H1 (cell line): Measurements from ENCODE around the gene SPACA7. TPM values are rescaled to one million over a fixed set of nuclear protein-coding genes. Genes with fewer than 3 reads are reported as not detected.

Source experiments
- CTCF ChIA-PET: fragments of 300-600 bp; sonication (Branson Sonifier 250); formaldehyde crosslinking; loops from one replicate; lab custom pipeline; 2021; ENCODE audit not compliant: partially characterized antibody; lab: Charles Lee
- POLR2A ChIA-PET: fragments of 300-600 bp; sonication (Branson Sonifier 250); formaldehyde crosslinking; loops from one replicate; lab custom pipeline; 2021; ENCODE audit warnings: inconsistent platforms; ENCODE audit not compliant: partially characterized antibody; lab: Charles Lee
- DNase-seq, 2 experiments: peaks; one replicate each; pipeline versions ENCODE4 v3.0.0 to v3.0.0-alpha.2; 2010 to 2022; ENCODE audit warnings: low spot score in 2 of 2, low read depth in 1 of 2, mixed read lengths in 1 of 2
- FAIRE-seq: peaks from 2 replicates; lab custom pipeline; 2011; peaks lifted over from hg19 to GRCh38; lab: Jason Lieb, UNC
- H2AFZ ChIP-seq: 2 replicates; pipeline ENCODE4 v1.8.1; 2012; ENCODE audit warnings: low read length, inconsistent platforms
- H2AK5ac ChIP-seq: 2 replicates; pipeline ENCODE4 v1.6.1; 2013; ENCODE audit warnings: low read depth, low read length
- H2BK120ac ChIP-seq: replicated peaks from 2 replicates; pipeline ENCODE3; 2013; ENCODE audit warnings: low read depth, low read length, inconsistent platforms
- H2BK12ac ChIP-seq: 2 replicates; pipeline ENCODE4 v1.6.1; 2013; ENCODE audit warnings: low read depth, low read length
- H2BK15ac ChIP-seq: 2 replicates; pipeline ENCODE4 v1.6.1; 2013; ENCODE audit warnings: low read length
- H2BK20ac ChIP-seq: 2 replicates; pipeline ENCODE4 v1.6.1; 2013; ENCODE audit warnings: low read length
- H2BK5ac ChIP-seq: 2 replicates; pipeline ENCODE4 v1.6.1; 2013; ENCODE audit warnings: low read depth, low read length
- H3K14ac ChIP-seq: 2 replicates; pipeline ENCODE4 v1.6.1; 2013; ENCODE audit warnings: inconsistent platforms; ENCODE audit not compliant: insufficient read length
- H3K18ac ChIP-seq: 2 replicates; pipeline ENCODE4 v1.6.1; 2013; ENCODE audit warnings: low read length; ENCODE audit errors: extremely low read depth
- H3K23ac ChIP-seq: 2 replicates; pipeline ENCODE4 v1.6.1; 2013; ENCODE audit warnings: inconsistent platforms; ENCODE audit not compliant: insufficient read length
- H3K23me2 ChIP-seq: 2 replicates; pipeline ENCODE4 v1.6.1; 2013; ENCODE audit warnings: low read depth, low read length
- H3K27ac ChIP-seq: 2 replicates; pipeline ENCODE4 v1.6.1; 2011; ENCODE audit warnings: low read depth, low read length, inconsistent platforms
- H3K27me3 ChIP-seq, 4 experiments: replicated peaks in 1 of 4; 1 replicate in 1 of 4; 2 replicates in 3 of 4; pipeline versions ENCODE4 v1.6.1 to v1.8.1; 2011 to 2013; ENCODE audit warnings: low read length in 3 of 4, mild to moderate bottlenecking in 3 of 4, inconsistent platforms in 2 of 4, mixed read lengths in 2 of 4, moderate library complexity in 1 of 4; ENCODE audit not compliant: control insufficient read depth in 3 of 4, insufficient read depth in 3 of 4; ENCODE audit errors: extremely low read depth in 1 of 4
- H3K36me3 ChIP-seq, 4 experiments: 2 replicates each; pipeline versions ENCODE4 v1.6.1 to v1.8.1; 2011 to 2013; ENCODE audit warnings: mild to moderate bottlenecking in 4 of 4, low read length in 3 of 4, moderate library complexity in 2 of 4, control low read depth in 1 of 4, inconsistent platforms in 1 of 4; ENCODE audit not compliant: insufficient read depth in 4 of 4, control insufficient read depth in 2 of 4
- H3K4ac ChIP-seq: replicated peaks from 2 replicates; pipeline ENCODE3; 2013; ENCODE audit warnings: low read length, low read depth, mixed read lengths, inconsistent platforms; ENCODE audit not compliant: insufficient read length
- H3K4me1 ChIP-seq, 4 experiments: replicated peaks in 1 of 4; 1 replicate in 1 of 4; 2 replicates in 3 of 4; pipeline versions ENCODE4 v1.6.1 to v1.8.1; 2011 to 2013; ENCODE audit warnings: low read length in 3 of 4, inconsistent platforms in 2 of 4, mixed read lengths in 1 of 4; ENCODE audit not compliant: insufficient read depth in 4 of 4, control insufficient read depth in 3 of 4
- H3K4me2 ChIP-seq, 2 experiments: 2 replicates each; pipeline versions ENCODE4 v1.6.1 to v1.8.1; 2011 to 2013; ENCODE audit warnings: low read depth in 2 of 2, low read length in 2 of 2, control low read depth in 1 of 2, inconsistent platforms in 1 of 2, mild to moderate bottlenecking in 1 of 2; ENCODE audit not compliant: insufficient read depth in 1 of 2
- H3K4me3 ChIP-seq, 4 experiments: fragments of 200-600, 300-600 bp in 1 of 4; sonication (generic), shearing (Covaris generic), sonication (Bioruptor Twin) in 1 of 4; 2 replicates each; pipeline versions ENCODE4 v1.5.1 to v1.8.1; 2011 to 2016; ENCODE audit warnings: low read length in 4 of 4, low read depth in 3 of 4, control low read depth in 2 of 4, inconsistent platforms in 2 of 4, mild to moderate bottlenecking in 2 of 4, mixed read lengths in 1 of 4, moderate library complexity in 1 of 4; ENCODE audit not compliant: insufficient read depth in 2 of 4; ENCODE audit errors: extremely low read depth in 1 of 4
- H3K56ac ChIP-seq: replicated peaks from 2 replicates; pipeline ENCODE3; 2013; ENCODE audit warnings: low read depth, mild to moderate bottlenecking, mixed read lengths, low read length, inconsistent platforms; ENCODE audit not compliant: insufficient read length
- H3K79me1 ChIP-seq: 2 replicates; pipeline ENCODE4 v1.6.1; 2013; ENCODE audit warnings: low read depth, low read length, control low read depth
- H3K79me2 ChIP-seq, 2 experiments: 2 replicates each; pipeline versions ENCODE4 v1.6.1 to v1.8.1; 2012 to 2013; ENCODE audit warnings: low read length in 2 of 2, mild to moderate bottlenecking in 2 of 2, inconsistent platforms in 1 of 2; ENCODE audit not compliant: insufficient read depth in 2 of 2, control insufficient read depth in 1 of 2
- H3K9ac ChIP-seq, 4 experiments: replicated peaks in 1 of 4; 1 replicate in 1 of 4; 2 replicates in 3 of 4; pipeline versions ENCODE4 v1.6.1 to v1.8.1; 2011 to 2013; ENCODE audit warnings: low read depth in 3 of 4, low read length in 3 of 4, control low read depth in 2 of 4, mild to moderate bottlenecking in 2 of 4, moderate library complexity in 2 of 4, inconsistent platforms in 1 of 4; ENCODE audit errors: extremely low read depth in 1 of 4
- H3K9me3 ChIP-seq, 2 experiments: 2 replicates each; pipeline versions ENCODE4 v1.6.1 to v1.8.1; 2012 to 2013; ENCODE audit warnings: mild to moderate bottlenecking in 2 of 2, moderate library complexity in 2 of 2, control low read depth in 1 of 2, inconsistent platforms in 1 of 2, low read depth in 1 of 2, low read length in 1 of 2, mixed read lengths in 1 of 2; ENCODE audit not compliant: insufficient read depth in 2 of 2
- H4K20me1 ChIP-seq, 2 experiments: replicated peaks in 1 of 2; 2 replicates each; pipeline versions ENCODE3 to v1.8.1; 2011 to 2013; ENCODE audit warnings: inconsistent platforms in 2 of 2, low read length in 2 of 2, mild to moderate bottlenecking in 1 of 2; ENCODE audit not compliant: insufficient read depth in 2 of 2, control insufficient read depth in 1 of 2
- H4K5ac ChIP-seq: 2 replicates; pipeline ENCODE4 v1.6.1; 2013; ENCODE audit warnings: low read length, low read depth, mixed read lengths, inconsistent platforms; ENCODE audit not compliant: insufficient read length
- H4K8ac ChIP-seq: 2 replicates; pipeline ENCODE4 v1.8.0; 2013; ENCODE audit warnings: mild to moderate bottlenecking, moderate library complexity, low read length, inconsistent platforms; ENCODE audit not compliant: insufficient read depth; ENCODE audit errors: extremely low read depth
- H4K91ac ChIP-seq: replicated peaks from 2 replicates; pipeline ENCODE3; 2013; ENCODE audit warnings: low read length, mixed read lengths, inconsistent platforms; ENCODE audit not compliant: insufficient read length
- BACH1 ChIP-seq: IDR thresholded peaks from 2 replicates; pipeline ENCODE4 v1.6.1; 2012; ENCODE audit warnings: low read length, improper control_type of control experiment
- MAX ChIP-seq: IDR thresholded peaks from 2 replicates; pipeline ENCODE4 v1.6.1; 2012; ENCODE audit warnings: inconsistent platforms
- RAD21 ChIP-seq, 2 experiments: IDR thresholded peaks in 1 of 2; conservative IDR thresholded peaks in 1 of 2; 2 replicates each; pipeline ENCODE4 v1.6.1; 2011; ENCODE audit warnings: low read depth in 2 of 2, low read length in 2 of 2, improper control_type of control experiment in 1 of 2, inconsistent platforms in 1 of 2, mild to moderate bottlenecking in 1 of 2, moderate library complexity in 1 of 2
- SAP30 ChIP-seq: fragments of 300-600 bp; sonication (generic); IDR thresholded peaks from 2 replicates; pipeline ENCODE4 v1.7.1; 2012; ENCODE audit warnings: low read length, moderate library complexity, mild to moderate bottlenecking, inconsistent platforms; ENCODE audit not compliant: insufficient read depth, insufficient replicate concordance
- SIN3A ChIP-seq, 2 experiments: IDR thresholded peaks in 1 of 2; conservative IDR thresholded peaks in 1 of 2; 2 replicates each; pipeline ENCODE4 v1.6.1; 2011 to 2012; ENCODE audit warnings: low read length in 2 of 2, improper control_type of control experiment in 1 of 2, low read depth in 1 of 2, mild to moderate bottlenecking in 1 of 2
- WGBS, 2 experiments: shearing (Covaris generic) in 1 of 2; methylation state at CpG; one replicate each; pipeline versions ENCODE4 v1.1.6 to v1.1.7; 2013 to 2015; ENCODE audit warnings: low lambda C conversion rate in 2 of 2, mixed read lengths in 2 of 2, inconsistent platforms in 1 of 2, low coverage in 1 of 2, missing lambda C conversion rate in 1 of 2; ENCODE audit not compliant: insufficient replicate concordance in 2 of 2, insufficient coverage in 1 of 2, insufficient read length in 1 of 2; ENCODE audit errors: extremely low coverage in 1 of 2, missing lambda C conversion rate in 1 of 2; 5-methylcytosine and 5-hydroxymethylcytosine counted together
- polyA plus RNA-seq, 7 experiments: library from polyadenylated mRNA; depleted of rRNA in 3 of 7; stranded (reverse) in 5 of 7; unstranded in 2 of 7; fragments of >200 nt in 5 of 7; fragments of 200-250 nt in 2 of 7; gene quantifications; 1 replicate in 5 of 7; 2 replicates in 1 of 7; 4 replicates in 1 of 7; pipeline versions ENCODE4 v1.2.1 to v1.2.3, GENCODE V29; 2011 to 2013; ENCODE audit warnings: missing spikeins in 2 of 7, mixed read lengths in 2 of 7
- total RNA-seq: library from RNA; stranded (reverse); fragmentation: NEBNext Ultra II Directional; extraction: Animal tissue kit (Norgen Biotek cat#: 25700); gene quantifications from 2 replicates; pipeline ENCODE4 v1.2.1, GENCODE V29; 2021

The SPACA7 gene
- total and polyA plus RNA-seq, 2 of the 8 experiments (the other 6 are each of a cell fraction or from before 2014, with no cell fraction given): not detected

- Histone ChIP-seq H3K9me3 (peaks cover 15 to 20% of the 10 kb centered on the region in 2 experiments), H4K8ac (no peak overlapping the region), H3K14ac (no peak overlapping the region), H3K4me2 (no peak overlapping the region), H2AK5ac (no peak overlapping the region), H3K4me3 (no peak overlapping the region), H3K79me1 (peaks cover 3% of the 10 kb centered on the region), H4K91ac (no peak overlapping the region), H3K27ac (no peak overlapping the region), H3K56ac (no peak overlapping the region), H3K36me3 (no peaks in the 10 kb centered on the region), H2BK15ac (no peak overlapping the region), H4K20me1 (peaks cover 0 to 3% of the 10 kb centered on the region in 2 experiments), H3K4me1 (no peaks in the 10 kb centered on the region), H3K4ac (no peak overlapping the region), H2BK120ac (no peak overlapping the region), H2BK5ac (no peak overlapping the region), H3K9ac (no peak overlapping the region), H3K23me2 (peaks cover 1% of the 10 kb centered on the region; the same call in 1 of the 2 replicates), H2BK12ac (no peak overlapping the region), H2AFZ (no peak overlapping the region)
- CTCF ChIA-PET: no interaction called here
- DNase-seq (no peak), FAIRE-seq (no peak)
- 88% methylated on average over 5 of the region's 5 CpGs; no CpG with 5 or more reads in 1 of the 2 experiments for WGBS, 2 experiments
- TF ChIP-seq SAP30 (no peak), SIN3A (conservative IDR thresholded peaks at IDR 0.05 in 1 of 2, IDR thresholded peaks at IDR 0.05 in 1 of 2; ENCODE audit: low read depth in 1 of 2, low read length in 2 of 2) (no peak), MAX (no peak), RAD21 (IDR thresholded peaks at IDR 0.05 in 1 of 2, conservative IDR thresholded peaks at IDR 0.05 in 1 of 2; ENCODE audit: low read depth in 2 of 2, low read length in 2 of 2) (no peak), BACH1 (no peak)
- TF ChIP-seq, all 59 proteins: peak for 0
- Histone ChIP-seq H3K27me3 (no peaks in the 10 kb centered on the region; a peak in 1 of 7 replicates), H2BK20ac (no peak overlapping the region), H3K23ac (no peak overlapping the region), H4K5ac (no peak overlapping the region), H3K18ac (no peak overlapping the region), H3K79me2 (0 out of 4 replicates have a peak, but pooled peaks cover 0 to 2% of the 10 kb centered on the region in 2 experiments)
- POLR2A ChIA-PET: no interaction called here
These were observed 55.6 kb downstream of the SPACA7 start for GRCh38 chr13:112431734-112432133.
